T-cell (primary cell): ENCODE data around the gene RPL35. TPM values are rescaled to one million over a fixed set of nuclear protein-coding genes. Genes with fewer than 3 reads are reported as not detected.

Experiments used
- ATAC-seq, 4 experiments: fragments of 200-7000 bp in 3 of 4; fragments of 150-1000 bp in 1 of 4; cut with Tn5 transposase; replicated peaks in 1 of 4; 1 replicate in 3 of 4; 2 replicates in 1 of 4; pipeline ENCODE4 v1.10.0; 2021; ENCODE audit warnings: moderate library complexity in 3 of 4, mild to moderate bottlenecking in 2 of 4, moderate number of reproducible peaks in 1 of 4
- CTCF ChIA-PET, 2 donors: fragments of 300-600 bp; sonication (Branson Sonifier 250); formaldehyde crosslinking; loops; one replicate each; lab custom pipeline; 2022; ENCODE audit warnings: antibody characterized with exemption in 2 of 2; lab: Charles Lee
- POLR2A ChIA-PET, 2 donors: fragments of 300-600 bp; sonication (Branson Sonifier 250); formaldehyde crosslinking; loops; one replicate each; lab custom pipeline; 2022; ENCODE audit warnings: antibody characterized with exemption in 2 of 2; lab: Charles Lee
- DNase-seq, 35 experiments: peaks; one replicate each; pipeline versions ENCODE4 v3.0.0 to v3.0.0-alpha.2; 2013 to 2023
- H3K27ac ChIP-seq: one replicate; pipeline ENCODE4 v1.5.1; 2013; ENCODE audit warnings: low read length
- H3K27me3 ChIP-seq, 2 experiments: replicated peaks in 1 of 2; 1 replicate in 1 of 2; 2 replicates in 1 of 2; pipeline versions ENCODE4 v1.6.1 to v1.7.0; 2013; ENCODE audit warnings: low read length in 1 of 2, mixed read lengths in 1 of 2; ENCODE audit not compliant: control insufficient read depth in 2 of 2, insufficient read depth in 2 of 2; ENCODE audit errors: extremely low read depth in 1 of 2
- H3K36me3 ChIP-seq, 2 donors: 1 replicate in 1 of 2; 2 replicates in 1 of 2; pipeline versions ENCODE4 v1.6.1 to v1.7.0; 2013; ENCODE audit warnings: low read length in 1 of 2; ENCODE audit not compliant: control insufficient read depth in 2 of 2, insufficient read depth in 1 of 2; ENCODE audit errors: extremely low read depth in 1 of 2
- H3K4me1 ChIP-seq, 2 experiments: 1 replicate in 1 of 2; 2 replicates in 1 of 2; pipeline versions ENCODE4 v1.6.1 to v1.7.0; 2013; ENCODE audit warnings: low read length in 2 of 2, mixed read lengths in 1 of 2; ENCODE audit not compliant: insufficient read depth in 2 of 2, control insufficient read depth in 1 of 2; ENCODE audit errors: extremely low read depth in 1 of 2
- H3K4me3 ChIP-seq, 2 donors: 1 replicate in 1 of 2; 2 replicates in 1 of 2; pipeline versions ENCODE4 v1.5.1 to v1.7.0; 2013; ENCODE audit warnings: mild to moderate bottlenecking in 2 of 2, low read length in 1 of 2, moderate library complexity in 1 of 2; ENCODE audit not compliant: control insufficient read depth in 1 of 2; ENCODE audit errors: extremely low read depth in 1 of 2
- H3K9me3 ChIP-seq: 2 replicates; pipeline ENCODE4 v1.7.0; 2013
- H3K27ac Mint-ChIP-seq, 2 donors: one replicate each; pipeline ENCODE4 v1.8.0; 2020 to 2021; ENCODE audit warnings: mild to moderate bottlenecking in 2 of 2, mixed read lengths in 2 of 2
- H3K27me3 Mint-ChIP-seq, 2 donors: one replicate each; pipeline ENCODE4 v1.8.0; 2021 to 2022; ENCODE audit warnings: mixed read lengths in 2 of 2
- H3K36me3 Mint-ChIP-seq: one replicate; pipeline ENCODE4 v1.8.0; 2021; ENCODE audit warnings: mixed read lengths
- H3K4me1 Mint-ChIP-seq, 3 donors: one replicate each; pipeline ENCODE4 v1.8.0; 2020 to 2022; ENCODE audit warnings: mixed read lengths in 3 of 3, mild to moderate bottlenecking in 1 of 3
- H3K4me3 Mint-ChIP-seq, 3 donors: one replicate each; pipeline ENCODE4 v1.8.0; 2020 to 2022; ENCODE audit warnings: mild to moderate bottlenecking in 3 of 3, mixed read lengths in 3 of 3, moderate library complexity in 3 of 3
- H3K9me3 Mint-ChIP-seq, 3 donors: one replicate each; pipeline ENCODE4 v1.8.0; 2020 to 2022; ENCODE audit warnings: mixed read lengths in 3 of 3
- WGBS: methylation state at CpG from one replicate; pipeline ENCODE4 v1.1.5; 2013; ENCODE audit warnings: missing lambda C conversion rate; ENCODE audit not compliant: insufficient coverage; 5-methylcytosine and 5-hydroxymethylcytosine counted together
- total RNA-seq, 35 experiments: library from RNA in 6 of 35; stranded (reverse) in 6 of 35; fragments of 120-200 nt in 1 of 35; gene quantifications; one replicate each; pipeline versions ENCODE4 v1.2.1 to v1.2.4 and lab custom pipeline; 2013 to 2026

RPL35 gene
- total RNA-seq, 5 donors from 2014 or later (not counting 1 experiment from before 2014, with no cell fraction given): 1,564 to 1,845 (median 1,785) TPM

GRCh38 chr9:124808246-124808956, 53.4 kb downstream of the RPL35 start:
- no peak for ATAC-seq
- H3K27ac Mint-ChIP-seq: no peak overlapping the region
- Histone ChIP-seq H3K4me3 (no peak overlapping the region), H3K27me3 (peaks cover 0 to 26% of the 10 kb centered on the region in 2 experiments), H3K36me3 (no peaks in the 10 kb centered on the region), H3K9me3 (no peaks in the 10 kb centered on the region), H3K4me1 (no peaks in the 10 kb centered on the region), H3K27ac (no peak overlapping the region)
- peaks cover 1 to 8% of the 10 kb centered on the region in 2 donors for H3K27me3 Mint-ChIP-seq
- no peaks in the 10 kb centered on the region for H3K36me3 Mint-ChIP-seq
- H3K4me3 Mint-ChIP-seq: no peak overlapping the region
- POLR2A ChIA-PET: no interaction called here
- 92% methylated on average over 11 of the region's 12 CpGs for WGBS
- H3K9me3 Mint-ChIP-seq: no peaks in the 10 kb centered on the region
- no peak for DNase-seq
- no peaks in the 10 kb centered on the region for H3K4me1 Mint-ChIP-seq
- CTCF ChIA-PET: no interaction called here

Other genes starting within 250 kb of the RPL35 start
- under 1 TPM in 4 of 5 donors, not detected in 1; 0.19 to 0.50 (median 0.40) TPM for gene NR6A1, start 90.6 kb downstream of the RPL35 start, total RNA-seq
- under 1 TPM in 3 of 5 donors, not detected in 2; 0.07 to 0.18 (median 0.13) TPM for gene OLFML2A, start 84.8 kb downstream of the RPL35 start, total RNA-seq
- not detected for gene WDR38, start 8.5 kb downstream of the RPL35 start, total RNA-seq
- 10 to 100 TPM; 29.1 to 55.3 (median 35.9) TPM for gene ARPC5L, start 173 bp upstream of the RPL35 start, total RNA-seq
- 10 to 100 TPM; 23.4 to 28.9 (median 27.1) TPM for gene GOLGA1, start 79.1 kb upstream of the RPL35 start, total RNA-seq